ENCODE results near the gene USF2.

Gene USF2

DNA sequence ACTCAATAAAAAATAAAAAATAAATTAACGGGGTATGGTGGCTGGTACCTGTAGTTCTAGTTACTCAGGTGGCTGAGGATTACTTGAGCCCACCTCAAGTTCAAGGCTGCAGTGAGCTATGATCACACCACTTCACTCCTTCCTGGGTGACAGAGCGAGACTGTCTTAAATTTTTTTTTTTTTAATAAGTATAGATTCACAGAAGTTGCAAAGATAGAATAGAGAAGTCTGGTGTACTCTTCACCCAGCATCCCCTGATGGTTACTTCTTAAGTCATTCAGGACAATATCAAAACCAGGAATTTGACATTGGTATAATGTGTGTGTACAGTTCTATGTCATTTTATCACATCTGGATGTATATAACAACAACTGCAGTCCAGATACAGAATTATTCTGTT, 52.5 kb downstream of the USF2 start:
- no peak for DNase-seq (ENCODE audit: low read depth)

DNA sequence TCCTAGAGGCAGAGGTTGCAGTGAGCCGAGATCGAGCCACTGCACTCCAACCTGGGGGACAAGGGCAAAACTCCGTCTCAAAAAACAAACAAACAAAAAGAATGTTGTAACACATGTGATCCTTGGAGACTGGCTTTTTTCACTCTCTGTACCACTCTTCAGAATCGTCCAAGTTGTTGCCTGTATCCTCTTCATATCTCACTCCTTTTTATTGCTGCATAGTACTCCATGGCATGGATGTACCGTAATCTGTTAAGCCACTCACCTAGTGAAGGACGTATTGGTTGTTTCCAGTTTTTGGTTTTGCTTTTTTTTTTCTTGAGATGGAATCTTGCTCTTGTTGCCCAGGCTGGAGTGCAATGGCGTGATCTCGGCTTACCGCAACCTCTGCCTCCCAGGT, 53.3 kb downstream of the USF2 start:
- no peak for DNase-seq (ENCODE audit: low read depth)

DNA sequence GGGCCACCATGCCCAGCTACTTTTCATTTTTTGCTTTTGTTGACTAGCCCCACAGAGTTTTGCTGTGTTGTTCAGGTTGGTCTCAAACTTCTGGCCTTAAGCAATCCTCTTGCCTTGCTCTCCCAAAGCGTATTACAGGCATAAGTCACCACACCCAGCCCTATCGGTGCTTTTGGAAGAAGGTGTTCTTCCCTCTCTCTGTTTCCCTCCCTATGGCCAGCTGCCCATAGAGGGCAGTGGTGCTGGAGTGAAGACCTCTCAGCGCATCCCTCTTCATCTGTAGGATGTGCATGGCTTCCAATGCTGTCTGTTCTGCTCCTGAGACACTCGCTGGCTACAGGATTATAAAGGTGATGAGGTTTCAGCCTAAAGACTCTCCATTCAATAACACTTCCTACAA, 58.9 kb downstream of the USF2 start:
- DNase-seq (ENCODE audit: low read depth) = no peak

DNA sequence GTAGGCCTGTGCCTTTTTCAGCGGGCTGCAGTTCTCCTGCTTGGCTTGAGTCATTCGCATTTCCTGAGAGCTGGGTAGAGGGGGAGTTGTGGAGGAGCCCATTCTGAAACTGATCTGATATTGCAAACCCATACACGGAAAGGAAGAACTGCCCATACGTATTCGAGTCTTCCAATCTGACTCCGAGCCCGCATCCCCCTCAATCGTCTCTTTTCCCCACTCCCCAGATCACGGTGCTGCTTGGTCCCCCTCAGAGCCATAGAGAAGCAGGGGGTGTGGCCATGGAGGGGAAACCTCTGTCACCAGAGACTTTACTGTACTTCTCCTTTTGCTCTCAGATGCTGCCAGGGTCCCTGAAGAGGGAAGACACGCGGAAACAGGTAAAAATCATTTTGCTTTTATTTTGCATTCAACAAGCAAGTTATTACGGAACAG, 60.1 kb downstream of the USF2 start, which contains the start of gene CD22:
TSS of gene CD22 (plus strand) at position 337 of the 435 bp plus-strand sequence. CDS start 2,854 bp downstream, outside the sequence.
- DNase-seq (ENCODE audit: low read depth) = no peak

DNA sequence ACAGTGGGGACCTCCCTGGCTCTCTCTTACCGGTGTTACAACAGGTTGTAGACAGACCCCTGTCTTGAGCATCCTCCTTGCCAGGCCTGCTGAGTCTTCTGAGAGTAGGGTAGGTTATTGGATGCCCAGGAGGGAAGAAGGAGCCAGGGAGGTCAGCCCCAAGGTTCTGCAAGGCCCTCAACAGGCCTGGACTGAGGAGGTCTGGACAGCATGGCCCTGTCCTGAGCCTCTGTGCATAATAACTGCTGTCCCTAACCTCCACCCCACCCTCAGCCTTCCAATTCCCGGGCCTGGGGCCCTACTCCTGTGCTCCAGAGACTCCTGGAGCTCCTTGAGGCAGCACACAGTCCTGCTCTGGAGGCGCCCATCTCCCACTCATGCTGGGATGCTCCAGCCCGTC, 60.6 kb downstream of the USF2 start:
- no peak for DNase-seq (ENCODE audit: low read depth)

All from EH (cell line).